Measurements from ENCODE around the gene ERCC4.

The ERCC4 gene

GRCh38 chr16:13951611-13952010 lies 31.7 kb downstream of the ERCC4 start:
- H3K79me2 ChIP-seq (ENCODE audit: insufficient read depth, low read depth), result no peaks in the 10 kb centered on the region
- no peaks in the 10 kb centered on the region for H4K20me1 ChIP-seq (ENCODE audit: insufficient read depth)
- no peak overlapping the region for H3K27ac ChIP-seq
- no peak overlapping the region for H3K9ac ChIP-seq
- no peaks in the 10 kb centered on the region for H3K27me3 ChIP-seq (ENCODE audit: insufficient read depth, low read depth)
- H3K4me2 ChIP-seq, result no peak overlapping the region
- no peak overlapping the region for H2AFZ ChIP-seq (ENCODE audit: low read depth)
- no peak overlapping the region for H3K4me3 ChIP-seq (IDR thresholded peaks at IDR 0.05; ENCODE audit: insufficient read depth, low read depth, low read length)
- peaks cover 23% of the 10 kb centered on the region for H3K4me1 ChIP-seq (ENCODE audit: low read depth, poor library complexity, severe bottlenecking)
- no peak for TF ChIP-seq CTCF (conservative IDR thresholded peaks at IDR 0.05; ENCODE audit: low read depth, low read length)
- no peaks in the 10 kb centered on the region for H3K36me3 ChIP-seq (ENCODE audit: insufficient read depth)

GRCh38 chr16:13953501-13953900 lies 33.5 kb downstream of the ERCC4 start:
- Histone ChIP-seq H3K4me3 (IDR thresholded peaks at IDR 0.05; ENCODE audit: insufficient read depth, low read depth, low read length) (no peak overlapping the region), H3K4me2 (no peak overlapping the region)

GRCh38 chr16:13956635-13957196 lies 36.8 kb downstream of the ERCC4 start:
- H3K9ac ChIP-seq, result peak overlapping the region; percentile 86
- no peak overlapping the region for H3K4me3 ChIP-seq (IDR thresholded peaks at IDR 0.05; ENCODE audit: insufficient read depth, low read depth, low read length)
- H3K36me3 ChIP-seq (ENCODE audit: insufficient read depth), result no peaks in the 10 kb centered on the region
- H3K27ac ChIP-seq, result peak overlapping the region; percentile 97
- peak overlapping the region; percentile 99 for H3K4me2 ChIP-seq
- H3K79me2 ChIP-seq (ENCODE audit: insufficient read depth, low read depth), result no peaks in the 10 kb centered on the region
- peak overlapping the region; percentile 83 for H2AFZ ChIP-seq (ENCODE audit: low read depth)
- no peaks in the 10 kb centered on the region for H3K27me3 ChIP-seq (ENCODE audit: insufficient read depth, low read depth)
- H3K4me1 ChIP-seq (ENCODE audit: low read depth, poor library complexity, severe bottlenecking), result peaks cover 47% of the 10 kb centered on the region
- TF ChIP-seq CTCF (conservative IDR thresholded peaks at IDR 0.05; ENCODE audit: low read depth, low read length), result no peak
- H4K20me1 ChIP-seq (ENCODE audit: insufficient read depth), result no peaks in the 10 kb centered on the region

More at GRCh38 chr16:13953501-13953900, 33.5 kb downstream of the ERCC4 start:
- Histone ChIP-seq H3K79me2 (ENCODE audit: insufficient read depth, low read depth) (no peaks in the 10 kb centered on the region), H3K4me1 (ENCODE audit: low read depth, poor library complexity, severe bottlenecking) (peaks cover 29% of the 10 kb centered on the region), H3K9ac (no peak overlapping the region), H3K36me3 (ENCODE audit: insufficient read depth) (no peaks in the 10 kb centered on the region), H3K27ac (no peak overlapping the region), H4K20me1 (ENCODE audit: insufficient read depth) (no peaks in the 10 kb centered on the region), H3K27me3 (ENCODE audit: insufficient read depth, low read depth) (no peaks in the 10 kb centered on the region), H2AFZ (ENCODE audit: low read depth) (no peak overlapping the region)
- TF ChIP-seq CTCF (conservative IDR thresholded peaks at IDR 0.05; ENCODE audit: low read depth, low read length), result no peak

GRCh38 chr16:13957197-13958078 lies 37.5 kb downstream of the ERCC4 start:
- Histone ChIP-seq H3K27ac (peak overlapping the region; percentile 97), H3K4me3 (IDR thresholded peaks at IDR 0.05; ENCODE audit: insufficient read depth, low read depth, low read length) (no peak overlapping the region), H3K27me3 (ENCODE audit: insufficient read depth, low read depth) (no peaks in the 10 kb centered on the region), H3K4me2 (peak overlapping the region; percentile 99), H3K4me1 (ENCODE audit: low read depth, poor library complexity, severe bottlenecking) (peaks cover 47% of the 10 kb centered on the region), H2AFZ (ENCODE audit: low read depth) (peak overlapping the region; percentile 83), H4K20me1 (ENCODE audit: insufficient read depth) (no peaks in the 10 kb centered on the region), H3K79me2 (ENCODE audit: insufficient read depth, low read depth) (no peaks in the 10 kb centered on the region), H3K36me3 (ENCODE audit: insufficient read depth) (no peaks in the 10 kb centered on the region), H3K9ac (peak overlapping the region; percentile 86)
- no peak for TF ChIP-seq CTCF (conservative IDR thresholded peaks at IDR 0.05; ENCODE audit: low read depth, low read length)
